A673 (cell line): ENCODE results near the gene CWC27.

Source experiments
- EZH2 ChIP-seq: fragments of 200-600 bp; sonication (generic); IDR thresholded peaks from 2 replicates; pipeline ENCODE4 v1.6.1; 2017; ENCODE audit warnings: borderline replicate concordance, low read depth, mild to moderate bottlenecking, mixed read lengths, antibody characterized with exemption, low read length; ENCODE audit not compliant: poor library complexity, severe bottlenecking
- TF ChIP-seq, protein P1 (sequence below): fragments of 300-800, 200-600 bp; sonication (generic); conservative IDR thresholded peaks from 2 replicates; pipeline ENCODE4 v1.5.1; 2017; ENCODE audit warnings: low read depth, mild to moderate bottlenecking, antibody characterized with exemption, low read length, moderate library complexity, mixed read lengths

DNA sequence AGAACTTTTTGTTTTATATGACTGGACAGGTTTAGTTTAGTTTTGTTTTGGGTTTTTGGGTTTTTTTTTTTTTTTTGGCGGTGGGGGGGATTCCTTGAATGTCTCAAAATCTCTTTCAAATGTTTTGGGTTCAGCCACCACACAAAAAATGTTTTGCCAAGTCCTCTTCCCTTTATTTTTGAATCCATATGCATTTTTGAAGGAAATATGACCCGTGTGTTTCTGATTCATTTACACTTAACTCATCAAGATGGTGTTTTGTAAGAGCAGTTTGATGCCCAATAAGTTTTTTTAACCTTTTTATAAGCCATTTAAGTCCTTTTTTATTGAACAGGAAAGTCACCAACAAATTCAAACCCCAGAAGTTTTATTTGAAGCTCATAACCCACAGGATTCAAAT, 209.8 kb downstream of the CWC27 start:
- TF ChIP-seq, protein P1, sequence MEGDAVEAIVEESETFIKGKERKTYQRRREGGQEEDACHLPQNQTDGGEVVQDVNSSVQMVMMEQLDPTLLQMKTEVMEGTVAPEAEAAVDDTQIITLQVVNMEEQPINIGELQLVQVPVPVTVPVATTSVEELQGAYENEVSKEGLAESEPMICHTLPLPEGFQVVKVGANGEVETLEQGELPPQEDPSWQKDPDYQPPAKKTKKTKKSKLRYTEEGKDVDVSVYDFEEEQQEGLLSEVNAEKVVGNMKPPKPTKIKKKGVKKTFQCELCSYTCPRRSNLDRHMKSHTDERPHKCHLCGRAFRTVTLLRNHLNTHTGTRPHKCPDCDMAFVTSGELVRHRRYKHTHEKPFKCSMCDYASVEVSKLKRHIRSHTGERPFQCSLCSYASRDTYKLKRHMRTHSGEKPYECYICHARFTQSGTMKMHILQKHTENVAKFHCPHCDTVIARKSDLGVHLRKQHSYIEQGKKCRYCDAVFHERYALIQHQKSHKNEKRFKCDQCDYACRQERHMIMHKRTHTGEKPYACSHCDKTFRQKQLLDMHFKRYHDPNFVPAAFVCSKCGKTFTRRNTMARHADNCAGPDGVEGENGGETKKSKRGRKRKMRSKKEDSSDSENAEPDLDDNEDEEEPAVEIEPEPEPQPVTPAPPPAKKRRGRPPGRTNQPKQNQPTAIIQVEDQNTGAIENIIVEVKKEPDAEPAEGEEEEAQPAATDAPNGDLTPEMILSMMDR: no peak
- no peak for TF ChIP-seq EZH2
